ENCODE results near the gene PRKRA. TPM values are rescaled to one million over a fixed set of nuclear protein-coding genes. Genes with fewer than 3 reads are reported as not detected.

The PRKRA gene
- total and polyA plus RNA-seq, 2 of the 13 experiments (the other 11 are each of a cell fraction or from before 2014, with no cell fraction given): 53.1 to 74.7 TPM

- Histone ChIP-seq H2AFZ (ENCODE audit: low read length) (no peak overlapping the region), H3K4me3 (replicated peaks in 1 of 3; ENCODE audit: insufficient read depth in 1 of 3, low read depth in 2 of 3, low read length in 3 of 3) (no peak overlapping the region), H3K9me3 (ENCODE audit: low read length) (no peaks in the 10 kb centered on the region), H3K9ac (ENCODE audit: insufficient read depth, low read depth, low read length) (no peak overlapping the region), H3K79me2 (ENCODE audit: insufficient read depth, low read length) (peaks cover 26% of the 10 kb centered on the region), H3K36me3 (replicated peaks in 1 of 2; ENCODE audit: control insufficient read depth in 1 of 2, insufficient read depth in 2 of 2, low read length in 2 of 2) (peaks cover 4 to 15% of the 10 kb centered on the region in 2 experiments; a peak in 4 of 5 replicates), H3K27me3 (ENCODE audit: control insufficient read depth in 1 of 2, insufficient read depth in 2 of 2, low read length in 2 of 2) (no peaks in the 10 kb centered on the region; a peak in 1 of 5 replicates), H3K4me2 (ENCODE audit: low read depth, low read length) (no peak overlapping the region), H3K27ac (ENCODE audit: extremely low read length, insufficient read depth, low read length) (no peak overlapping the region), H3K4me1 (ENCODE audit: insufficient read depth, low read length) (peaks cover 33% of the 10 kb centered on the region), H4K20me1 (ENCODE audit: insufficient read depth, low read length) (peaks cover 14% of the 10 kb centered on the region; the same call in 1 of the 2 replicates)
- FAIRE-seq (no peak), ATAC-seq (no peak), DNase-seq (ENCODE audit: low spot score) (no peak)
- TF ChIP-seq SP5 (CRISPR knock-in tag; IDR thresholded peaks at IDR 0.05; ENCODE audit: borderline replicate concordance, low read depth) (no peak), ZNF33B (CRISPR knock-in tag; IDR thresholded peaks at IDR 0.05) (no peak), ZHX1 (CRISPR knock-in tag; IDR thresholded peaks at IDR 0.05; ENCODE audit: low read depth) (no peak), RARG (CRISPR knock-in tag; IDR thresholded peaks at IDR 0.05; ENCODE audit: low read depth) (no peak), CEBPB (IDR thresholded peaks at IDR 0.05; ENCODE audit: borderline replicate concordance, low read depth, low read length) (peak; percentile 77), ZBTB49 (CRISPR knock-in tag; IDR thresholded peaks at IDR 0.05; ENCODE audit: borderline replicate concordance) (no peak)
- 92% methylated on average over 2 of the region's 2 CpGs for WGBS (ENCODE audit: low lambda C conversion rate)
- no TSS peak for BruUV-seq (replicated peaks)
- ChIA-PET CTCF (ENCODE audit: low intra/inter-chr PET ratio, low total read pairs) (interaction anchor here (1.1 kb wide), 1 partner anchor 27 kb away, joined by 4 read pairs; the partner anchor contains the start of gene FKBP7), POLR2A (interaction anchor here (1.2 to 3.1 kb wide), 3 partner anchors 17 to 27 kb away, joined by 3 to 76 read pairs (median 5); no protein-coding TSS in a partner anchor)
- intact Hi-C loops (cut with micrococcal nuclease; ENCODE audit: unreplicated experiment): loop anchor here (5.0 to 10.0 kb wide), 2 partner anchors 462 to 1055 kb away; no protein-coding TSS in a partner anchor
- in situ Hi-C loops (cut with HindIII; ENCODE audit: extremely low pct_ligation_motif_present, low pct_unique_long_range_greater_than_20kb): no loop called here
These were observed 1.4 kb upstream of the PRKRA start for GRCh38 chr2:178452334-178452733.
